GM12875 (cell line): ENCODE results near the gene SPECC1L.

Experiments
- H3K4me3 ChIP-seq: one replicate; pipeline ENCODE4 v1.5.1; 2011; ENCODE audit warnings: low read depth, low read length, control low read depth
- CTCF ChIP-seq: IDR thresholded peaks from 2 replicates; pipeline ENCODE4 v1.5.1; 2011; ENCODE audit warnings: low read depth, mild to moderate bottlenecking, control low read depth, inconsistent platforms, low read length, moderate library complexity, borderline replicate concordance; ENCODE audit not compliant: insufficient read depth

The SPECC1L gene

GRCh38 chr22:24414984-24415945 lies 144.6 kb downstream of the SPECC1L start:
- TF ChIP-seq CTCF, result no peak
- no peak overlapping the region for H3K4me3 ChIP-seq

- no peak overlapping the region for H3K4me3 ChIP-seq
- TF ChIP-seq CTCF, result no peak
Measured at GRCh38 chr22:24416095-24416494, 145.5 kb downstream of the SPECC1L start.

- H3K4me3 ChIP-seq, result no peak overlapping the region
- no peak for TF ChIP-seq CTCF
Measured at GRCh38 chr22:24416611-24417010, 146.0 kb downstream of the SPECC1L start.

- no peak for TF ChIP-seq CTCF
- no peak overlapping the region for H3K4me3 ChIP-seq
Measured at GRCh38 chr22:24417200-24417599, 146.6 kb downstream of the SPECC1L start.

GRCh38 chr22:24417901-24418641 lies 147.4 kb downstream of the SPECC1L start:
- no peak for TF ChIP-seq CTCF
- no peak overlapping the region for H3K4me3 ChIP-seq

- TF ChIP-seq CTCF, result no peak
- no peak overlapping the region for H3K4me3 ChIP-seq
Measured at GRCh38 chr22:24418786-24419474, 148.3 kb downstream of the SPECC1L start.
